H4 (cell line): ENCODE data around the gene DUSP23. TPM values are rescaled to one million over a fixed set of nuclear protein-coding genes. Genes with fewer than 3 reads are reported as not detected.

Source experiments
- DNase-seq: peaks from one replicate; pipeline ENCODE4 v3.0.0-alpha.2; 2015; ENCODE audit warnings: low spot score
- total RNA-seq: library from RNA; depleted of rRNA; stranded (reverse); fragments of >200 nt; shearing (Covaris generic); gene quantifications from 2 replicates; pipeline ENCODE4 v1.2.3, GENCODE V29; 2014; rRNA removed

DUSP23 gene
- total RNA-seq, 1 experiment from 2014 or later = 14.8 TPM

DNA sequence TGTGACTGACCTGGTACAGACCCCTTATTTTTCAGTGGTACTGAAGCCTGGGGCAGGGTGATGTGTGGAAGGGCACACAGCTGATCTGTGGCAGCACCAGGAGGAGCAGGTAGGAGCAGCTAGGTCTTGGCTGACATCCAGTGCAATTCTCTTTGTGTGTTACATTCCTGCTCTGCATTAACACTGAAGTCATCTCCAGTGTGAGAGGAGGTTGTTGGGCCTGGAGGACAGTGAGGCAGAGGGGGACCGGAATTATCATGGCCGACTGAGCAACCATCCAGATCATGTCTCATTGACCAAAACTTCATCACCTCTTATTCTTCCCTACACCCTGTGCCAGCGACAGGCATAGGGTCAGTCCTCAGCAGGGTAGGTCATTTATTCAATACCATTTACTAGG, 47.4 kb downstream of the DUSP23 start:
- DNase-seq = no peak

GRCh38 chr1:159828581-159829272, 48.0 kb downstream of the DUSP23 start:
- DNase-seq = no peak

DNA sequence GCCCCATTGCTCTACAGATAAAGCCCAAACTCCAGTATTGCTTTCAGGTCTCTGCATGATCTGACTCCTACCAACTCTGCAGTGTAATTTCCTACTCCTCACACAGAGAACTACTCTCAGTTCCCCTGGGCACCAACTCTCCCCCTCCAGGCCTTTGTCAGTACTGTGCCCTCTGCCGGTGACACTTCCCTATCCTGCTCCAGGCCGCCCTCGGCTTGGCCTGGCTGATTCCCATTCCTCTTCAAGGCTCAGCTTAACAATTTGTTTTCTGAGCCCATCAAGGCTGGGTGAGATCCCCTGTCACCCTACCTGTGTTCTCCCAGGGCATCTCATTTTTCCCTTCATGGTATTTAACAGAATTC, 48.5 kb downstream of the DUSP23 start:
- DNase-seq = peak; percentile 16

- peak; percentile 48 for DNase-seq
Measured at GRCh38 chr1:159829822-159830465, 49.2 kb downstream of the DUSP23 start.

- no peak for DNase-seq
Measured at GRCh38 chr1:159830722-159831121, 50.0 kb downstream of the DUSP23 start.

GRCh38 chr1:159831412-159832141, 50.8 kb downstream of the DUSP23 start:
- DNase-seq = no peak

Other genes starting within 250 kb of the DUSP23 start
- gene OR10J5, start 245.0 kb upstream of the DUSP23 start, total RNA-seq = not detected in 2 replicates
- not detected in 2 replicates for gene APCS, start 193.1 kb upstream of the DUSP23 start, total RNA-seq
- gene CRP, start 66.4 kb upstream of the DUSP23 start, total RNA-seq = not detected in 2 replicates
- not detected in 2 replicates for gene FCRL6, start 21.4 kb downstream of the DUSP23 start, total RNA-seq
- gene SLAMF8, start 45.9 kb downstream of the DUSP23 start, total RNA-seq = 0.17 TPM in 1 of 2 replicates, not detected in the other
- gene VSIG8, start 81.7 kb downstream of the DUSP23 start, total RNA-seq = 0.14 TPM in 1 of 2 replicates, not detected in the other
- 0.21 and 0.62 TPM in 2 replicates for gene CFAP45, start 119.2 kb downstream of the DUSP23 start, total RNA-seq
- gene TAGLN2, start 144.5 kb downstream of the DUSP23 start, total RNA-seq = 444 and 497 TPM in 2 replicates
- gene IGSF9, start 164.7 kb downstream of the DUSP23 start, total RNA-seq = 0.47 and 0.52 TPM in 2 replicates
- gene SLAMF9, start 173.3 kb downstream of the DUSP23 start, total RNA-seq = 2.2 TPM in 1 of 2 replicates, not detected in the other